D721Med (cell line): ENCODE measurements around the gene EGFR.

Experiments
- DNase-seq: peaks from one replicate; pipeline ENCODE4 v3.0.0; 2011; ENCODE audit warnings: low spot score; ENCODE audit not compliant: insufficient read length
- FAIRE-seq: peaks from 2 replicates; lab custom pipeline; 2011; peaks lifted over from hg19 to GRCh38; lab: Jason Lieb, UNC
- CTCF ChIP-seq: IDR thresholded peaks from 2 replicates; pipeline ENCODE4 v1.5.1; 2012; ENCODE audit warnings: mild to moderate bottlenecking, control low read depth; ENCODE audit not compliant: insufficient read depth; ENCODE audit errors: missing control alignments

The EGFR gene

GRCh38 chr7:55087521-55087961 is 68.7 kb downstream of the EGFR start:
- no peak for TF ChIP-seq CTCF
- no peak for DNase-seq
- no peak for FAIRE-seq

GRCh38 chr7:55088107-55088506 is 69.3 kb downstream of the EGFR start:
- TF ChIP-seq CTCF: no peak
- DNase-seq (no peak), FAIRE-seq (no peak)

GRCh38 chr7:55088620-55089019 is 69.8 kb downstream of the EGFR start:
- DNase-seq: no peak
- no peak for FAIRE-seq
- no peak for TF ChIP-seq CTCF

GRCh38 chr7:55092186-55092974 is 73.6 kb downstream of the EGFR start:
- no peak for TF ChIP-seq CTCF
- FAIRE-seq: no peak
- no peak for DNase-seq

- DNase-seq: no peak
- FAIRE-seq: no peak
- TF ChIP-seq CTCF: no peak
Observed at GRCh38 chr7:55092975-55093373, 74.2 kb downstream of the EGFR start.

- DNase-seq (no peak), FAIRE-seq (no peak)
- TF ChIP-seq CTCF: no peak
Observed at GRCh38 chr7:55093674-55094073, 74.9 kb downstream of the EGFR start.

- DNase-seq (no peak), FAIRE-seq (no peak)
- TF ChIP-seq CTCF: no peak
Observed at GRCh38 chr7:55094092-55094690, 75.4 kb downstream of the EGFR start.
